Osteocyte (in vitro differentiated cells): ENCODE measurements around the gene SSBP4. TPM values are rescaled to one million over a fixed set of nuclear protein-coding genes. Genes with fewer than 3 reads are reported as not detected.

Experiments used
- DNase-seq: peaks from one replicate; pipeline ENCODE4 v3.0.0; 2021; ENCODE audit warnings: mixed read lengths; ENCODE audit not compliant: unreplicated experiment; ENCODE audit errors: extremely low spot score
- H3K27ac Mint-ChIP-seq: one replicate; pipeline ENCODE4 v1.8.0; 2021; ENCODE audit warnings: mild to moderate bottlenecking, mixed read lengths; ENCODE audit not compliant: unreplicated experiment
- H3K27me3 Mint-ChIP-seq: one replicate; pipeline ENCODE4 v1.8.0; 2021; ENCODE audit warnings: mixed read lengths; ENCODE audit not compliant: unreplicated experiment
- H3K36me3 Mint-ChIP-seq: one replicate; pipeline ENCODE4 v1.8.0; 2021; ENCODE audit warnings: mixed read lengths; ENCODE audit not compliant: unreplicated experiment
- H3K4me1 Mint-ChIP-seq: one replicate; pipeline ENCODE4 v1.8.0; 2021; ENCODE audit warnings: mixed read lengths; ENCODE audit not compliant: unreplicated experiment
- H3K4me3 Mint-ChIP-seq: one replicate; pipeline ENCODE4 v1.8.0; 2021; ENCODE audit warnings: mild to moderate bottlenecking, moderate library complexity, mixed read lengths; ENCODE audit not compliant: unreplicated experiment
- H3K9me3 Mint-ChIP-seq: one replicate; pipeline ENCODE4 v1.8.0; 2021; ENCODE audit warnings: mixed read lengths; ENCODE audit not compliant: unreplicated experiment
- CTCF ChIP-seq: fragments of 200-600 bp; sonication (generic); IDR thresholded peaks from 2 replicates; pipeline ENCODE4 v1.5.0; 2021; ENCODE audit warnings: antibody characterized with exemption, mild to moderate bottlenecking, moderate library complexity
- total RNA-seq: library from RNA; stranded (reverse); gene quantifications from 2 replicates; pipeline ENCODE4 v1.2.1, GENCODE V29; 2021

The SSBP4 gene
- total RNA-seq, 1 donor from 2014 or later: 82.9 TPM

GRCh38 chr19:18425515-18426415 is 6.6 kb downstream of the SSBP4 start:
- no peaks in the 10 kb centered on the region for H3K9me3 Mint-ChIP-seq
- no peaks in the 10 kb centered on the region for H3K27me3 Mint-ChIP-seq
- TF ChIP-seq CTCF: no peak
- peak overlapping the region; percentile 56 for H3K27ac Mint-ChIP-seq
- DNase-seq: no peak
- H3K36me3 Mint-ChIP-seq: peaks cover 3% of the 10 kb centered on the region
- no peak overlapping the region for H3K4me3 Mint-ChIP-seq
- H3K4me1 Mint-ChIP-seq: peaks cover 39% of the 10 kb centered on the region

GRCh38 chr19:18426416-18426767 is 7.2 kb downstream of the SSBP4 start:
- Mint-ChIP-seq H3K4me3 (no peak overlapping the region), H3K36me3 (peaks cover 3% of the 10 kb centered on the region), H3K9me3 (no peaks in the 10 kb centered on the region), H3K4me1 (peaks cover 32% of the 10 kb centered on the region), H3K27me3 (no peaks in the 10 kb centered on the region), H3K27ac (no peak overlapping the region)
- TF ChIP-seq CTCF: no peak
- no peak for DNase-seq

- no peak overlapping the region for H3K4me3 Mint-ChIP-seq
- H3K4me1 Mint-ChIP-seq: peaks cover 24% of the 10 kb centered on the region
- no peak for TF ChIP-seq CTCF
- H3K36me3 Mint-ChIP-seq: peaks cover 3% of the 10 kb centered on the region
- no peaks in the 10 kb centered on the region for H3K27me3 Mint-ChIP-seq
- H3K9me3 Mint-ChIP-seq: no peaks in the 10 kb centered on the region
- DNase-seq: no peak
- peak overlapping the region; percentile 44 for H3K27ac Mint-ChIP-seq
Measured at GRCh38 chr19:18427080-18427742, 8.0 kb downstream of the SSBP4 start.

GRCh38 chr19:18427743-18428113 is 8.5 kb downstream of the SSBP4 start:
- H3K4me3 Mint-ChIP-seq: no peak overlapping the region

More at GRCh38 chr19:18427743-18428113, 8.5 kb downstream of the SSBP4 start:
- H3K4me1 Mint-ChIP-seq: peaks cover 24% of the 10 kb centered on the region
- peak overlapping the region; percentile 18 for H3K27ac Mint-ChIP-seq
- peaks cover 3% of the 10 kb centered on the region for H3K36me3 Mint-ChIP-seq
- no peak for TF ChIP-seq CTCF
- no peaks in the 10 kb centered on the region for H3K27me3 Mint-ChIP-seq
- DNase-seq: no peak
- H3K9me3 Mint-ChIP-seq: no peaks in the 10 kb centered on the region
